Esophagus squamous epithelium (tissue), 5 donors: ENCODE measurements around the gene ZNF296. TPM values are rescaled to one million over a fixed set of nuclear protein-coding genes. Genes with fewer than 3 reads are reported as not detected.

ENCODE experiments used
- DNase-seq: peaks from one replicate; lab custom pipeline; 2025; lab: John Stamatoyannopoulos, UW
- H3K27ac ChIP-seq, 4 donors: fragments of 200-600 bp; sonication (generic); one replicate each; pipeline ENCODE4 v1.5.1; 2016 to 2019; ENCODE audit warnings: mild to moderate bottlenecking in 1 of 4
- H3K27me3 ChIP-seq, 4 donors: fragments of 200-600 bp; sonication (generic); 1 replicate in 3 of 4; 2 replicates in 1 of 4; pipeline versions ENCODE4 v1.5.1 to v1.6.0; 2017 to 2021; ENCODE audit warnings: antibody characterized with exemption in 1 of 4
- H3K36me3 ChIP-seq, 3 donors: fragments of 200-600 bp; sonication (generic); one replicate each; pipeline ENCODE4 v1.5.1; 2016 to 2019
- H3K4me1 ChIP-seq, 3 donors: fragments of 200-600 bp; sonication (generic); one replicate each; pipeline ENCODE4 v1.5.1; 2017 to 2019
- H3K4me3 ChIP-seq, 4 donors: fragments of 200-600 bp; sonication (generic); 1 replicate in 3 of 4; 2 replicates in 1 of 4; pipeline ENCODE4 v1.5.1; 2016 to 2019; ENCODE audit warnings: mild to moderate bottlenecking in 2 of 4, moderate library complexity in 1 of 4
- H3K9me3 ChIP-seq, 3 donors: fragments of 200-600 bp; sonication (generic); one replicate each; pipeline ENCODE4 v1.5.1; 2016 to 2019
- CTCF ChIP-seq, 6 experiments: fragments of 450-650 bp in 4 of 6; fragments of 200-600 bp in 2 of 6; sonication (generic) in 2 of 6; IDR thresholded peaks; one replicate each; pipeline ENCODE4 v1.5.1; 2016 to 2019; ENCODE audit warnings: antibody characterized with exemption in 6 of 6, mild to moderate bottlenecking in 4 of 6, moderate library complexity in 4 of 6
- POLR2A ChIP-seq, 4 donors: fragments of 450-650 bp; IDR thresholded peaks; one replicate each; pipeline ENCODE4 v1.6.1; 2017; ENCODE audit warnings: antibody characterized with exemption in 4 of 4, mild to moderate bottlenecking in 4 of 4, moderate library complexity in 3 of 4
- WGBS, 2 donors: methylation state at CpG; one replicate each; pipeline ENCODE4 v1.1.5; 2018; 5-methylcytosine and 5-hydroxymethylcytosine counted together
- intact Hi-C: fragments of 100-400 bp; cut with DNase I; formaldehyde crosslinking; loops from one replicate; pipeline ENCODE4 v1.15.0; 2022
- total RNA-seq, 4 donors: library from RNA; depleted of rRNA; stranded (reverse); fragments of >200 nt; gene quantifications; one replicate each; pipeline ENCODE4 v1.1.0, GENCODE V29; 2016
- donor health status: DM: yes; HTN: yes; CAD: no.

ZNF296 gene
- 10 to 100 TPM in 1 of 4 donors, 1 to 10 TPM in 3; 4.0 to 17.7 (median 4.5) TPM for total RNA-seq

GRCh38 chr19:45076029-45076850, at the start of gene ZNF296:
Gene ZNF296, minus strand, starts transcription at chr19:45076478. Its CDS starts 105 bp downstream, at chr19:45076373.
- intact Hi-C loops, result no loop called here

GRCh38 chr19:45125360-45125759, 49.1 kb upstream of the ZNF296 start:
- 88 to 94% methylated on average over 4 to 5 of the region's 9 CpGs for WGBS, 2 donors
- H3K27ac ChIP-seq, result no peak overlapping the region
- peaks cover 26 to 58% (median 26%) of the 10 kb centered on the region in 3 donors for H3K4me1 ChIP-seq
- intact Hi-C loops, result no loop called here
- peaks cover 0 to 6% (median 0%) of the 10 kb centered on the region in 3 donors for H3K36me3 ChIP-seq
- H3K9me3 ChIP-seq, result no peaks in the 10 kb centered on the region
- no peak overlapping the region for H3K4me3 ChIP-seq
- H3K27me3 ChIP-seq, result no peaks in the 10 kb centered on the region
- DNase-seq, result no peak
- TF ChIP-seq POLR2A (IDR thresholded peaks at IDR 0.05) (no peak), CTCF (IDR thresholded peaks at IDR 0.05) (no peak)

More at GRCh38 chr19:45076029-45076850, at the start of gene ZNF296:
- H3K27me3 ChIP-seq, result no peaks in the 10 kb centered on the region
- H3K9me3 ChIP-seq, result no peaks in the 10 kb centered on the region
- 6% methylated on average over 17 to 20 of the region's 81 CpGs for WGBS, 2 donors
- peak within 1 kb of the TSS; percentile 82 to 95 (median 90) for H3K27ac ChIP-seq
- H3K4me3 ChIP-seq, result peak within 1 kb of the TSS; percentile 55 to 83 (median 80)
- peak; percentile 26 for DNase-seq
- TF ChIP-seq POLR2A (IDR thresholded peaks at IDR 0.05), result peak in 3 of 4 donors; percentile 24 to 90 (median 56)
- no peak for TF ChIP-seq CTCF (IDR thresholded peaks at IDR 0.05)
- peaks cover 6 to 17% (median 8%) of the 10 kb centered on the region in 3 donors for H3K36me3 ChIP-seq
- H3K4me1 ChIP-seq, result peaks cover 51 to 92% (median 56%) of the 10 kb centered on the region in 3 donors

- H3K4me3 ChIP-seq, result no peak overlapping the region
- no peaks in the 10 kb centered on the region for H3K27me3 ChIP-seq
- peak overlapping the region in 3 of 4 donors; percentile 34 to 57 (median 34) for H3K27ac ChIP-seq
- no peak for TF ChIP-seq POLR2A (IDR thresholded peaks at IDR 0.05)
- peaks cover 26 to 65% (median 26%) of the 10 kb centered on the region in 3 donors for H3K4me1 ChIP-seq
- intact Hi-C loops, result no loop called here
- peaks cover 0 to 4% (median 0%) of the 10 kb centered on the region in 3 donors for H3K36me3 ChIP-seq
- 34 to 62% methylated on average over 4 to 6 of the region's 6 CpGs for WGBS, 2 donors
- no peaks in the 10 kb centered on the region for H3K9me3 ChIP-seq
- no peak for DNase-seq
Measured at GRCh38 chr19:45124021-45124420, 47.7 kb upstream of the ZNF296 start.

- no peaks in the 10 kb centered on the region for H3K9me3 ChIP-seq
- H3K4me3 ChIP-seq, result no peak overlapping the region
- H3K27ac ChIP-seq, result peak overlapping the region in 2 of 4 donors; percentile 34 to 57
- H3K36me3 ChIP-seq, result no peaks in the 10 kb centered on the region
- no peak for TF ChIP-seq POLR2A (IDR thresholded peaks at IDR 0.05)
- TF ChIP-seq CTCF (IDR thresholded peaks at IDR 0.05), result no peak
- no peak for DNase-seq
- peaks cover 26 to 68% (median 26%) of the 10 kb centered on the region in 3 donors for H3K4me1 ChIP-seq
- intact Hi-C loops, result no loop called here
- no peaks in the 10 kb centered on the region for H3K27me3 ChIP-seq
- WGBS, 2 donors, result 32 to 46% methylated on average over 5 to 8 of the region's 9 CpGs
Measured at GRCh38 chr19:45123440-45123850, 47.2 kb upstream of the ZNF296 start.

GRCh38 chr19:45122832-45123231, 46.6 kb upstream of the ZNF296 start:
- no peak for DNase-seq
- H3K36me3 ChIP-seq, result no peaks in the 10 kb centered on the region
- H3K9me3 ChIP-seq, result no peaks in the 10 kb centered on the region
- H3K27me3 ChIP-seq, result no peaks in the 10 kb centered on the region
- H3K27ac ChIP-seq, result peak overlapping the region in 1 of 4 donors; percentile 57
- intact Hi-C loops, result no loop called here
- H3K4me3 ChIP-seq, result no peak overlapping the region
- TF ChIP-seq POLR2A (IDR thresholded peaks at IDR 0.05) (no peak), CTCF (IDR thresholded peaks at IDR 0.05) (no peak)
- H3K4me1 ChIP-seq, result peaks cover 26 to 74% (median 26%) of the 10 kb centered on the region in 3 donors
- WGBS, 2 donors, result 55 to 87% methylated on average over 5 to 6 of the region's 6 CpGs
